ENCODE results near the gene PHC2. TPM values are rescaled to one million over a fixed set of nuclear protein-coding genes. Genes with fewer than 3 reads are reported as not detected.
A peak's percentile ranks its signal among the peaks of the same experiment; 100 is the strongest.

The PHC2 gene, protein sequence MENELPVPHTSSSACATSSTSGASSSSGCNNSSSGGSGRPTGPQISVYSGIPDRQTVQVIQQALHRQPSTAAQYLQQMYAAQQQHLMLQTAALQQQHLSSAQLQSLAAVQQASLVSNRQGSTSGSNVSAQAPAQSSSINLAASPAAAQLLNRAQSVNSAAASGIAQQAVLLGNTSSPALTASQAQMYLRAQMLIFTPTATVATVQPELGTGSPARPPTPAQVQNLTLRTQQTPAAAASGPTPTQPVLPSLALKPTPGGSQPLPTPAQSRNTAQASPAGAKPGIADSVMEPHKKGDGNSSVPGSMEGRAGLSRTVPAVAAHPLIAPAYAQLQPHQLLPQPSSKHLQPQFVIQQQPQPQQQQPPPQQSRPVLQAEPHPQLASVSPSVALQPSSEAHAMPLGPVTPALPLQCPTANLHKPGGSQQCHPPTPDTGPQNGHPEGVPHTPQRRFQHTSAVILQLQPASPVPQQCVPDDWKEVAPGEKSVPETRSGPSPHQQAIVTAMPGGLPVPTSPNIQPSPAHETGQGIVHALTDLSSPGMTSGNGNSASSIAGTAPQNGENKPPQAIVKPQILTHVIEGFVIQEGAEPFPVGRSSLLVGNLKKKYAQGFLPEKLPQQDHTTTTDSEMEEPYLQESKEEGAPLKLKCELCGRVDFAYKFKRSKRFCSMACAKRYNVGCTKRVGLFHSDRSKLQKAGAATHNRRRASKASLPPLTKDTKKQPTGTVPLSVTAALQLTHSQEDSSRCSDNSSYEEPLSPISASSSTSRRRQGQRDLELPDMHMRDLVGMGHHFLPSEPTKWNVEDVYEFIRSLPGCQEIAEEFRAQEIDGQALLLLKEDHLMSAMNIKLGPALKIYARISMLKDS
- 101 and 108 TPM in 2 replicates for total RNA-seq (2014; rRNA removed; shearing (Covaris generic))

GRCh38 chr1:33430692-33431593, at the start of gene PHC2:
Gene PHC2 (minus strand): TSS chr1:33431095. CDS start chr1:33375539, 55,556 bp downstream.
- peak; percentile 99 for DNase-seq (ENCODE audit: low read depth)

- no peak for DNase-seq (ENCODE audit: low read depth)
Observed at GRCh38 chr1:33477451-33477850, 46.6 kb upstream of the PHC2 start.

- DNase-seq (ENCODE audit: low read depth) = peak; percentile 44
Observed at GRCh38 chr1:33473900-33474299, 43.0 kb upstream of the PHC2 start.

DNA sequence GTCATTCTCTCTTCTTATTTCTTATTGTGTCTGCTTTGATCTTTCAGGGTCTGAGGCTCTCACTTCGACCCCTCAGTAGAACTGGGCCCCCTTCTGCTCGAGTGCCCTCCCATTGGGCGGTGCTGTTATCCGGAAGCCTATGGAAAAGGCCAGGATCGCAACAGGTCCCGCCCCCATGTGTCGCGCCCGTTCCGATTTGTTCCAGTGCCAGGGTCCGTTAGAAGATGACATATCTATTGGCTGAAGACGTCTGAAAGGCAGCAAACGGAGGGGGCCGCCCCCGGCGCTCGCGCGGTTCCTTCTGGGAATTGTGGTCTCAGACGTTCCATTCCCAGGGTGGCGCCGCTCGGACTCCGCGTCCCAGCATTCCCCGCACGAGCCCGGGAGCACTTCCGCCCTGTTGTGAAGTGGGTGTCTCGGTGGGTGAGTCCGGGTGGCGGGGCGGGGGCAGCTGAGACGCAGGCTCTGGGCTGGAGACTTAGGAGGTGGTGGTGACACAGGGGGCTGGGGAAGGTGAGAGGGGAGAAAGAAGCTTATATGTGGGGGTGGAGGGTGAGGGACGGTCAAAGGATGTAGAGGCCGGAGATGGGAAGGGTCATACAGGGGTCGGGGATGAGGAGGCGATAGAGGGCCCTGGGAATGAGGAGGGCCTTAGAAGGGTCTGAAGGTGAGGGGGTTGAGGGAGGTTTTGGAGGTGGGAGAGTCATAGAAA, 41.5 kb upstream of the PHC2 start, which contains the start of gene ZSCAN20:
Gene ZSCAN20, plus strand, starts transcription at position 377 of the 712 bp plus-strand sequence. CDS start 6,644 bp downstream, outside the sequence.
- peak; percentile 99 for DNase-seq (ENCODE audit: low read depth)

DNA sequence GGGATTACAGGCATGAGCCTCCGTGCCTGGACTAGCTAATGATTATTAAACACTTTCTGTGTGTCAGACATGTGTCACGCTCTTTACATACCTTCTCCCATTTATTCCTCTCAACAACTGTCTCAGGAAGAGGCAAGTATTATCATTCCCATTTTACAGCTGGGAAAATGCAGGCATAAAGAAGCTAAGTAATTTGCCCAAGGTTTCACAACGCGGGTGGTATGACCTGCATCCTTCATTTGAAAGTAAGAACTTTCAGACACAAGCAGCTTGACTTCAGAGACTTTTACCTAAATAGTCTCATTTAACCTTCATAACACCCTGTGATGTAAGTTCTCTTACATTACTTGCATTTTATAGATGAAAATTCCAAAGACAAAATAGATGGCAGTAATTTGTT, 40.5 kb upstream of the PHC2 start:
- no peak for DNase-seq (ENCODE audit: low read depth)

- DNase-seq (ENCODE audit: low read depth) = peak; percentile 83
Observed at GRCh38 chr1:33470495-33471012, 39.7 kb upstream of the PHC2 start.

DNA sequence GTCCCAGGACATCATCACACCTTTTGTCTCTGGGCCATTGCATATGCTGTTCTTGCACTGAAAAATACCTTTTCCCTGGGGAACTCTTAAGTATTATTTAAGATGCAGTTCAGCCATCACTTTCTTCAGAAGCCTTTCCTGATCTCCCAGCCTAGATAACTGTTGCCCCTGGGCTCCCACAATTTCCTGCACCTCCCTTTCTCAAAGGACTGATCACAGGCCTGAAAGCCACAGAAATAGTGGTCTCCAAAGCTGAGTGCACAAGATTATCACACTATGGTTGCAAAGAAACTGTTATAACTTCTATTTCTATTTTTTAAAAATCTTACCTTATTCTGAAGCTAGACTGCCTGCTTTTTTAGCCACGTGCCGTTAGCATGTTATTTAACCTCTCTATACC, 38.8 kb upstream of the PHC2 start:
- no peak for DNase-seq (ENCODE audit: low read depth)

DNA sequence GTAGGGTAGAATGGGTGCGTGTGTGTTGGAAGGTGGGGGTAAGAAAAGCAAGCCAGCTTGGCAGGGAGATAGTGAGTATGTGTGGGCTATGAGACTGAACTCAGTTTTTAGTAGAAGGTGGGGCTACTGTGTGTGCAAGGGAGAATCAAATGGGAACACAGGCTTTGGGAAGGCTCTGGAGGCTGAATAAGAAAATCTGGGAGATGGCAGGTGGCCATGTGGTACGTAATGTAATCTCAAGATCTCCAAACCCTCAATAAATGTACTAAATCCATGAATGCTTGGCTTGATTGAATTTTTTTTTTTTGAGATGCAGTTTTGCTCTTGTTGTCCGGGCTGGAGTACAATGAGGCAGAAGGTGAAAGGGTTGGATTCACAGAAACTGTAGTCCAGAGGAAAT, 38.1 kb upstream of the PHC2 start:
- no peak for DNase-seq (ENCODE audit: low read depth)

GRCh38 chr1:33468531-33468930, 37.6 kb upstream of the PHC2 start:
- peak; percentile 71 for DNase-seq (ENCODE audit: low read depth)

DNA sequence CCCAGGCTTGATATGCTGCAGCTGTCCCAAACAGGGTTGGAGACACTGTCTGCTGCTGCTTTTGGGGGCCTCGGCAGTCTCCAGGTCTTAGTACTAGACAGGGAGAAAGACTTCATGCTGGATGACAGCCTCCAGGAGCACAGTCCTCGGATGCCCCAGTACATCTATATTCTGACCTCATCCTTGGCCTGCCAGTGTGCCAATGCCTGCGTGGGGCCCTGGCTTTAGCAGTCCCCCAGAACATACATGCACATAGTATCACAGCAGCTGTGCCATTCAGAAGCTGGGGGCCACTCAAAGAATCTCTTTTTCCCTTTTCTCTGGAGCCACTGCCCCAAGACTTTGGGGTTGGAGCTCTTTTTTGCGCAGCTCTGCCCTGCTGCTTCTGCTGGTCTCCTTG, 37.1 kb upstream of the PHC2 start:
- no peak for DNase-seq (ENCODE audit: low read depth)

DNA sequence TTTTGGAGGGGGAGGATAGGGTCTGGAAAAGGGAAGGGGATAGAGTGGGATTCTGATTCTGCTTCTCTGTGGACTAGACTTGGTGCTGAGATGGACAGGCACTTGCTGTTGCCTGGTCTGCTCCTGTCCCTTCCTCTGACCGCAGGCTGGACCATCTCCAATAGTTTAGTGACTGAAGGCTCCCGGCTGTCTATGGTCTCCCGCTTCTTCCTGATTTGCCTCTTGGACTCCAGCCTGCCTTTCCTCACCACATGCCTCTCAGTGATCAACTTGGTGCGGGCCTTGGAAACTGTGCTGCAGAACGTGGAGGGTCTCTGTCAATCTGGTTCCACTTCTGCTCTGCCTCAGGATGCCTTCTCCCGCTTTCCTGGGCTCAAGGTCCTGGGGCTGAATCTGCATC, 35.3 kb upstream of the PHC2 start:
- DNase-seq (ENCODE audit: low read depth) = no peak

DNA sequence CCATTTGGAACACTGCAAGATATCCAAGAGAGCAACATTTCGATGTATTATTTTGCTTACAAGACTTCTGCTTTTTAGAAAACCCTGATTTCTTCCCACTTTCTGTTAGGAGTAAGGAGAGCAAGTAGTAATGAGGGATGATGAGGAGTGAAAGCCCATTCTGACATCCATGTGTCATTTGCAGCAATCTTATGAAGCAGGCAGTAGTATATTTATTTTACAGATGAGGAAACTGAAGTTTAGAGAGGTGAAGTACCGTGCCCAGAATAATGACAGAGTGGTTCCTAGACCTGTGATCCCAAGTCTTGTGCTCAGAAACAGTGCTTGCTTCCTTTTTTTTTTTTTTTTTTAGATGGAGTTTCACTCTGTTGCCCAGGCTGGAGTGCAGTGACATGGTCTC, 34.4 kb upstream of the PHC2 start:
- DNase-seq (ENCODE audit: low read depth) = no peak

DNA sequence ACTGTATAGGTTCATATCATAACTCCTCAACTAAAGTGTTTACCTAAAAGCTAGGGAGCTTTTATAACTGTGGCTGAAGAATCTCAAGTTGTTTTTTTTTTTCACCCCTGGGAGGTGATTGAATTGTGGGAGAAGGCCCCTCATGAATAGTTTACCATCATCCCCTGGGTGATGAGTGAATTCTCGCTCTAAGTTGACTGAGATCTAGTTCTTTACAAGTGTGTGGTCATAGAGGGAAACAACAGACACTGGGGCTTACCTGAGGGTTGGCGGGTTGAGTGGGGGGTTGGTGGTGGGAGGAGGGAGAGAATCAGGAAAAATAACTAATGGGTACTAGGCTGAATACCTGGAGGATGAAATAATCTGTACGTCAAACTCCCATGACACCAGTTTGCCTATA, 33.7 kb upstream of the PHC2 start:
- no peak for DNase-seq (ENCODE audit: low read depth)

GRCh38 chr1:33462405-33463164, 31.7 kb upstream of the PHC2 start:
- no peak for DNase-seq (ENCODE audit: low read depth)

- DNase-seq (ENCODE audit: low read depth) = no peak
Observed at GRCh38 chr1:33460947-33461629, 30.2 kb upstream of the PHC2 start.

DNA sequence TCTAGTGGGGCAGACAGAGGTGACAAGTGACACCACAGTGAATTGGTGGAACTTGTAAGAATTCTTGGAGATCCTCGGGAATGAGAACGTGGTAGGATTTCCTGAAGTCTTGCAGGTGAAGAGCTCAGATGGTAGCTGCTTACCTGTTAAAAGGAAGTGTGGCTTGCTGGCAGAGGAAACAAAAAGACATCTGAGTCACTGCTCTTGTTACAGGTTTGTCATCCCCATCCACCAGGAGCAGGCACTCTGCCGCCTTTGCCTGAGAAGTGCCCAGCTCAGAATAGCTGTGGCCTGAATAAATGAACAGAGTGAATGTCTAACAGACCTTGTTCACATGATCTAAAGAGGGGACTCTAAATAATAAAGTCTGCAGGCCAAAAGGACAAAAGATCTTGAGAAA, 29.2 kb upstream of the PHC2 start:
- DNase-seq (ENCODE audit: low read depth) = no peak

- no peak for DNase-seq (ENCODE audit: low read depth)
Observed at GRCh38 chr1:33459691-33460090, 28.8 kb upstream of the PHC2 start.

- no peak for DNase-seq (ENCODE audit: low read depth)
Observed at GRCh38 chr1:33456502-33456886, 25.6 kb upstream of the PHC2 start.
